GM12865 (cell line): ENCODE measurements around the gene EVX1.

Experiments used
- DNase-seq: peaks from one replicate; pipeline ENCODE4 v3.0.0; 2010; ENCODE audit warnings: low read depth
- H3K4me3 ChIP-seq: 2 replicates; pipeline ENCODE4 v1.5.1; 2011; ENCODE audit warnings: mild to moderate bottlenecking, low read depth, low read length, control low read depth
- CTCF ChIP-seq: IDR thresholded peaks from 2 replicates; pipeline ENCODE4 v1.5.1; 2011; ENCODE audit warnings: low read length, control low read depth, low read depth, inconsistent platforms; ENCODE audit not compliant: insufficient read depth; ENCODE audit errors: missing control alignments

Gene EVX1

GRCh38 chr7:27202018-27202861 is 40.4 kb upstream of the EVX1 start:
- H3K4me3 ChIP-seq, result no peak overlapping the region
- no peak for DNase-seq
- TF ChIP-seq CTCF, result no peak

- H3K4me3 ChIP-seq, result no peak overlapping the region
Observed at GRCh38 chr7:27202862-27203134, 39.8 kb upstream of the EVX1 start.

GRCh38 chr7:27203365-27203953 is 39.1 kb upstream of the EVX1 start:
- no peak for TF ChIP-seq CTCF
- DNase-seq, result no peak
- no peak overlapping the region for H3K4me3 ChIP-seq

More at GRCh38 chr7:27202862-27203134, 39.8 kb upstream of the EVX1 start:
- no peak for TF ChIP-seq CTCF
- no peak for DNase-seq

- no peak for DNase-seq
- TF ChIP-seq CTCF, result no peak
- no peak overlapping the region for H3K4me3 ChIP-seq
Observed at GRCh38 chr7:27203964-27204594, 38.5 kb upstream of the EVX1 start.

- DNase-seq, result no peak
- no peak for TF ChIP-seq CTCF
- no peak overlapping the region for H3K4me3 ChIP-seq
Observed at GRCh38 chr7:27204851-27205322, 37.7 kb upstream of the EVX1 start.

- H3K4me3 ChIP-seq, result no peak overlapping the region
- TF ChIP-seq CTCF, result no peak
- DNase-seq, result no peak
Observed at GRCh38 chr7:27205325-27206280, 37.0 kb upstream of the EVX1 start.
